Activated T-cell treated with anti-CD3 and anti-CD28 coated beads, Interleukin-2, amount 50 U/mL, for 4 hours (primary cell): ENCODE data around the gene AGPAT3. TPM values are rescaled to one million over a fixed set of nuclear protein-coding genes. Genes with fewer than 3 reads are reported as not detected.

Experiments
- ATAC-seq, 2 donors: fragments of 200-7000 bp; cut with Tn5 transposase; one replicate each; pipeline ENCODE4 v1.10.0; 2021
- DNase-seq: peaks from one replicate; pipeline ENCODE4 v3.0.0-alpha.2; 2020
- H3K27me3 Mint-ChIP-seq: one replicate; pipeline ENCODE4 v1.8.0; 2021; ENCODE audit warnings: low read depth, mixed read lengths
- H3K36me3 Mint-ChIP-seq: one replicate; pipeline ENCODE4 v1.8.0; 2022; ENCODE audit warnings: mixed read lengths; ENCODE audit not compliant: insufficient read depth
- H3K4me1 Mint-ChIP-seq: one replicate; pipeline ENCODE4 v1.8.0; 2021; ENCODE audit warnings: low read depth, mixed read lengths
- H3K4me3 Mint-ChIP-seq: one replicate; pipeline ENCODE4 v1.8.0; 2021; ENCODE audit warnings: mild to moderate bottlenecking, moderate library complexity, mixed read lengths
- H3K9me3 Mint-ChIP-seq: one replicate; pipeline ENCODE4 v1.8.0; 2021; ENCODE audit warnings: mixed read lengths
- total RNA-seq, 3 donors: library from RNA; stranded (reverse); gene quantifications; one replicate each; pipeline ENCODE4 v1.2.1, GENCODE V29; 2021

Gene AGPAT3
- total RNA-seq, 3 donors from 2014 or later, result 97.4 to 122 (median 117) TPM

- Mint-ChIP-seq H3K4me1 (peaks cover 10% of the 10 kb centered on the region), H3K4me3 (no peak overlapping the region), H3K36me3 (peaks cover 34% of the 10 kb centered on the region), H3K9me3 (peaks cover 8% of the 10 kb centered on the region), H3K27me3 (no peaks in the 10 kb centered on the region)
- DNase-seq (no peak), ATAC-seq (no peak)
Measured at GRCh38 chr21:43908167-43908566, 43.1 kb downstream of the AGPAT3 start.

- Mint-ChIP-seq H3K36me3 (peaks cover 31% of the 10 kb centered on the region), H3K4me1 (peaks cover 17% of the 10 kb centered on the region), H3K4me3 (no peak overlapping the region), H3K27me3 (no peaks in the 10 kb centered on the region), H3K9me3 (peaks cover 8% of the 10 kb centered on the region)
- ATAC-seq (no peak), DNase-seq (no peak)
Measured at GRCh38 chr21:43909741-43910400, 44.8 kb downstream of the AGPAT3 start.

DNA sequence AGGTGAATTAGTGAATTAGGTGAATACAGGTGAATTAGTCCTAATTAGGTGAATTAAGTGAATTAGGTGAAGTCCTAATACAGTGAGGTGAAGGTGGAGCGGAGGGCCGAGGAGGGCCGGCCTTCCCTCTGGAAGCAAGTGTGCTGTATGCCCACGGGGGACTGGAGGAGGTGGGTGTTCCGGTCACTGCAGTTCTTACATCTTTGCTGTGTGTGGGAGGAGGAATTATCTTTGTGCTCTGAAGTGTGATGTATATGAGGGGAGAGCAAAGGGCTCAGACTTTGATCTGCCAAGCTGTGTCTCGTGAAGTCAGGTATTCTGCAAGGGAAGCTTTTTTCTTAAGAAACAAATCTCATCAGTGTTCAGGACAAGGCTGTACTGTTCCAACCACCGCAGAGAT is 45.4 kb downstream of the AGPAT3 start:
- DNase-seq (no peak), ATAC-seq (no peak)
- Mint-ChIP-seq H3K9me3 (peaks cover 8% of the 10 kb centered on the region), H3K4me1 (peaks cover 17% of the 10 kb centered on the region), H3K36me3 (peaks cover 31% of the 10 kb centered on the region), H3K4me3 (no peak overlapping the region), H3K27me3 (no peaks in the 10 kb centered on the region)

DNA sequence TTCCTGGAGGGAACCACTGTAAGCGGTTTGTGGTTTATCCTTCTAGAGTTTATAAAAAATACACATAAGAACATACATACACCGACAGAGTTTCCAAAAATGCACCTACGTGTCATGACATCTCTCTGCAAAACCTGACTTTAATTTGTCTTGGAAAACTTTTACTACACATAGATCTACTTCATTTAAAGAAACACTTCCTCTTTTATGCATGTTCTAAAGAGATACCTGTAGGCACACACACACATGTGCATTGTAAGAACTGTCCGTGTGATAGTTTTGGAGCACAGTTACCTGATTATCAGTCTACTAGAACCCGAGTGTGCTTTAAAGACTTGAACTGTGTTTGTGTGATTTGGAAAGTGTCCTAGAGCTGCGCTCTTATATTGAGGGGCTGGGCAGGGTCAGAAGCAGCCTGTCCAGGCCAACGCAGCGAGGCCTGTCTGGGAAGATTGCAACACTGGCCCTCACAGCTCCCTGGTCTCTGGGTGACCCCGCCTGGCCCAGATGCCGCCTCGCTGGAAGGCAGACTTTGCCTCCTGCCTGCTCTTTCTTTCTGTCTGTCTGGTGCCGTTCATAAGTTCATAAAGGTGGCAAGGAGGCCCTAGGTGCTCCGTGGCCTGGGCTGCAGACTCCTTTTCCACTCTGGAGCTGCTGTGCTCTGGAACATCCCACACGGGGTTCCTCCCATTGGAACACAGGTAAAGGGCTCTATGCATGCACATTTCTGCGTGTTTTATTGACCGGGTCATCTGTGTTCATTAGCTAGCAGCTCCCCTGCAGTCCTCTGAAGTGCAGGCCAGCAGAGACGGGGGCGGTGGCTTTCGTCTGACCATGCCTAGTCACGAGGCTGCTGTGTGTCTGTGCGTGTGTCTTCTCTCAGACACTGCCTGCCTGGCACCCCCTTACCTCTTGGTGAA is 46.3 kb downstream of the AGPAT3 start:
- no peak overlapping the region for H3K4me3 Mint-ChIP-seq
- no peak for ATAC-seq
- H3K9me3 Mint-ChIP-seq, result peaks cover 8% of the 10 kb centered on the region
- H3K4me1 Mint-ChIP-seq, result peaks cover 20% of the 10 kb centered on the region
- peaks cover 23% of the 10 kb centered on the region for H3K36me3 Mint-ChIP-seq
- no peak for DNase-seq
- H3K27me3 Mint-ChIP-seq, result no peaks in the 10 kb centered on the region

- H3K4me1 Mint-ChIP-seq, result peaks cover 27% of the 10 kb centered on the region
- DNase-seq, result no peak
- peaks cover 19% of the 10 kb centered on the region for H3K36me3 Mint-ChIP-seq
- H3K27me3 Mint-ChIP-seq, result no peaks in the 10 kb centered on the region
- no peak overlapping the region for H3K4me3 Mint-ChIP-seq
- ATAC-seq, result no peak
- peaks cover 8% of the 10 kb centered on the region for H3K9me3 Mint-ChIP-seq
Measured at GRCh38 chr21:43911935-43912487, 47.0 kb downstream of the AGPAT3 start.

DNA sequence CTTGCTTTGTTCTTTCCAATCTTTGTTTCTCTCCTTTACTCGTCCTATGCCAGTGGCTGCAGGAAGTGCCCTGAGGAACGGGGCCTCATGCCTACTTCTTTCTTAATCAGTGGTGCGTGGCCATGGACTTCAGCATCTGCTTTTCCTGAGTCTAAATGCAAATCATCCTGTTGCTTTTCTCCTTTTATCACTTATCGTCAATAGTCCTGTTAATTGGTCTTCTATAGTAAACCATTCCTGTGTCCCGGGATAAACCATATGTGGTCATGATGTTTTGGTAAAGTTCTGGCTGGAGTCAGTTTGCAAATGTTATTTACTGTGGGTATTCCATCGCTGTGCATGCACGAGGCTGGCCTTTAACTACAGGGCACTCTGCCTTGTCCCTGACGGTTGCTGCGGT is 47.5 kb downstream of the AGPAT3 start:
- H3K4me1 Mint-ChIP-seq, result peaks cover 32% of the 10 kb centered on the region
- H3K27me3 Mint-ChIP-seq, result no peaks in the 10 kb centered on the region
- H3K9me3 Mint-ChIP-seq, result peaks cover 8% of the 10 kb centered on the region
- peaks cover 17% of the 10 kb centered on the region for H3K36me3 Mint-ChIP-seq
- no peak overlapping the region for H3K4me3 Mint-ChIP-seq
- DNase-seq (no peak), ATAC-seq (no peak)

- Mint-ChIP-seq H3K27me3 (no peaks in the 10 kb centered on the region), H3K36me3 (peaks cover 17% of the 10 kb centered on the region), H3K4me1 (peaks cover 33% of the 10 kb centered on the region), H3K4me3 (no peak overlapping the region), H3K9me3 (peaks cover 8% of the 10 kb centered on the region)
- DNase-seq (no peak), ATAC-seq (no peak)
Measured at GRCh38 chr21:43912910-43913309, 47.9 kb downstream of the AGPAT3 start.

GRCh38 chr21:43913928-43914327 is 48.9 kb downstream of the AGPAT3 start:
- Mint-ChIP-seq H3K27me3 (no peaks in the 10 kb centered on the region), H3K36me3 (peaks cover 17% of the 10 kb centered on the region), H3K4me3 (no peak overlapping the region), H3K9me3 (peaks cover 8% of the 10 kb centered on the region), H3K4me1 (peaks cover 42% of the 10 kb centered on the region)
- ATAC-seq (no peak), DNase-seq (no peak)

GRCh38 chr21:43916076-43916475 is 51.1 kb downstream of the AGPAT3 start:
- H3K36me3 Mint-ChIP-seq, result peaks cover 16% of the 10 kb centered on the region
- ATAC-seq, result no peak
- H3K9me3 Mint-ChIP-seq, result peaks cover 8% of the 10 kb centered on the region
- H3K4me1 Mint-ChIP-seq, result peaks cover 55% of the 10 kb centered on the region
- H3K4me3 Mint-ChIP-seq, result peak overlapping the region; percentile 82
- DNase-seq, result no peak
- H3K27me3 Mint-ChIP-seq, result no peaks in the 10 kb centered on the region

DNA sequence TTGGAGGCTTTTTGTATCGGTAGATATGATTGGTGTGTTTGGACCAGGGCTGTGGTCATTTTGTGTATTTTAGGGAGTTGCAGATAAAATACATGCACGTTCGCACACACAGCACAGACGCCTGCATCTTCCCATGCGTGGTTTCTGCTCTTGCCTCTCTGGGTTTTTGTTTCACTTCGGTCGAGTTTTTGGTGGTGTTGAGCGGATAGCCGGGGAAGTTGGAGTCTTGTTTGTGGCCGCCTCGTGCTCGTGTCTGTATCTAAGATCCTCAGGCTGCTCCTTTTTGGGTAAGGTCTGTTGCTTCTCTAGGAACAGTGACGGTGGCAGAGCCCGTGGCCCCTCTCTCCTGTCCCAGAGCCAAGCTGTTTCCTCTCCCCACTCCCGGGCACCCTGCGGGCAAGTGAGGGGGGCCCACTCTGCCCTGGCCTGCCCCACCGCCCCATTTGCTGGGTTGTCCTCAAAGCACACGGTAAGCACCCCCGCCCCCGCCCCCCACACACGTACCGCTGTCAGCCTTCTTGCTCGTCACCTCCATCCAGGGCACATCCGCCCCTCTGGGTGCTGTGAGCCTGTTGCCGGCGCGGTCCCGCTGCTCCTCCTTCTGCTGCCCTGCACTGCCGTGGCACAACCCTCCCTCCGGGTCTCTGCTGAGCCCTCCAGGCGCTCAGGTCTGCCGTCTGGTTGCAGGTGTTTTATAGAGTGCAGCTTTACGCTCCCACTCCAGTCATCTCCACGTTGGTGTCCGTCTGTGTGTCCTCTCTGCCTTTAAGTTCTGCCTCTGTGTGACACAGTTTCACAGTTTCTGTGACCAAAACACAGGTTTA is 51.9 kb downstream of the AGPAT3 start:
- H3K36me3 Mint-ChIP-seq, result peaks cover 18% of the 10 kb centered on the region
- H3K9me3 Mint-ChIP-seq, result peaks cover 8% of the 10 kb centered on the region
- peak; percentile 52 for DNase-seq
- peak; percentile 79 to 87 for ATAC-seq
- H3K4me3 Mint-ChIP-seq, result peak overlapping the region; percentile 82
- no peaks in the 10 kb centered on the region for H3K27me3 Mint-ChIP-seq
- H3K4me1 Mint-ChIP-seq, result peaks cover 61% of the 10 kb centered on the region

DNA sequence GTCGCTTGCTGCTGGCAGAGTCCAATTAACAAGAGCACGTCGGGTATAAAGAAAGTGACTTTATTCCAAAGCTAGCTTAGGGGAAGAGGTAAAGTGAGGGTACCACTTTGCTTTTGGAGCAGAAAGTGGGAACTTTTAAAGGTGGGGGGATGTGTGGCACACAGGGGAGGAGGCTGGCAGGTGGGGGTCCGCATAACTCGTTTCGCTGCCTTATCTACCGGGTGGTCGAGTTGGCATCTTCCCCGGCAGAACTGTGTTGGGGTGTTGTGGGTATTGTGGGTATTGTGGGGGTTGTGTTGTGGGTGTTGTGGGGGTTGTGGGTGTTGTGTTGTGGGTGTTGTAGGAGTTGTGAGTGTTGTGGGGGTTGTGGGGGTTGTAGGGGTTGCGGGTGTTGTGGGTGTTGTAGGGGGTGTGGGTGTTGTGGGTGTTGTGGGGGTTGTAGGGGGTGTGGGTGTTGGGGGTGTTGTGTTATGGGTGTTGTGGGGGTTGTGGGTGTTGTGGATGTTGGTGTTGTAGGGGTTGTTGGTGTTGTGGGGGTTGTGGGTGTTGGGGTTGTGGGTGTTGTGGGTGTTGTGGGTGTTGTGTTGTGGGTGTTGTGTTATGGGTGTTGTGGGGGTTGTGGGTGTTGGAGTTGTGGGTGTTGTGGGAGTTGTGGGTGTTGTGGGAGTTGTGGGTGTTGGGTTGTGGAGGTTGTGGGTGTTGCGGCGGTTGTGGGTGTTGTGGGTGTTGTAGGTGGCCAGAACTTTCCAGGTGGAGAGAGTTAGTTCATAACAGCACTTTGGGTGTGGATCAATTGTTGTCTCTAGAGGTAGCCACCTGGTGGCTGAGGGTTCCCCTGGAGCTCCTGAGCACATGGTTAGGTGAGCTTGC is 52.7 kb downstream of the AGPAT3 start:
- DNase-seq, result peak; percentile 27
- ATAC-seq, result peak in 1 of 2 donors; percentile 3
- Mint-ChIP-seq H3K36me3 (peaks cover 12% of the 10 kb centered on the region), H3K4me3 (peak overlapping the region; percentile 82), H3K9me3 (peaks cover under 1% of the 10 kb centered on the region), H3K27me3 (no peaks in the 10 kb centered on the region), H3K4me1 (peaks cover 68% of the 10 kb centered on the region)

GRCh38 chr21:43918385-43918947 is 53.4 kb downstream of the AGPAT3 start:
- Mint-ChIP-seq H3K4me3 (peak overlapping the region; percentile 22), H3K9me3 (no peaks in the 10 kb centered on the region), H3K36me3 (peaks cover 9% of the 10 kb centered on the region), H3K27me3 (no peaks in the 10 kb centered on the region), H3K4me1 (peaks cover 67% of the 10 kb centered on the region)
- ATAC-seq, result no peak
- no peak for DNase-seq

DNA sequence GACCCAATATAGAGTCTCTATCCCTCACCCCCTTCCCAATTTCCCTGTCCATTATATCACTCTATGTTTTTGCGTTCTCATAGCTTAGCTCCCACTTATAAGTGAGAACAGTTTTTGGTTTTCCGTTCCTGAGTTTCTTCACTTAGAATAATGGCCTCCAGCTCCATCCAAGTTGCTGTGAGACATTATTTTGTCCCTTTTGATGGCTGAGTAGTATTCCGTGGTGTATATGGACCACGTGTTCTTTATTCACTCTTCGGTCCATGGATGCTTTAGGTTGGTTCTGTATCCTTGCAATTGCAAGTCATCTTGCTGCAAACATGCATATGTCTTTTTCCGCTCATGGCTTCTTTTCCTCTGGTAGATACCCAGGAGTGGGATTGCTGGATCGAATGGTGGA is 54.3 kb downstream of the AGPAT3 start:
- Mint-ChIP-seq H3K27me3 (no peaks in the 10 kb centered on the region), H3K4me1 (peaks cover 65% of the 10 kb centered on the region), H3K4me3 (no peak overlapping the region), H3K36me3 (peaks cover 9% of the 10 kb centered on the region), H3K9me3 (no peaks in the 10 kb centered on the region)
- ATAC-seq (no peak), DNase-seq (no peak)
